22Rv1 (cell line): ENCODE results near the gene ZNF85.
A peak's percentile ranks its signal among the peaks of the same experiment; 100 is the strongest.
"Not testable (repeated sequence)": the region's sequence is repeated elsewhere in the genome, so short reads cannot be mapped to it uniquely, and the experiment has no call there.

Source experiments
- H3K27ac ChIP-seq: fragments of 450-650 bp; 2 replicates; pipeline ENCODE4 v1.5.1; 2017
- CTCF ChIP-seq: fragments of 450-650 bp; IDR thresholded peaks from 2 replicates; pipeline ENCODE4 v1.5.1; 2017; ENCODE audit warnings: mild to moderate bottlenecking
- ZFX ChIP-seq: fragments of 450-650 bp; IDR thresholded peaks from 2 replicates; pipeline ENCODE4 v1.6.1; 2017; ENCODE audit warnings: antibody characterized with exemption, borderline replicate concordance

ZNF85 gene

GRCh38 chr19:20964798-20965197 is 41.7 kb downstream of the ZNF85 start:
- no peak for TF ChIP-seq ZFX
- no peak for TF ChIP-seq CTCF
- H3K27ac ChIP-seq: no peak overlapping the region

- TF ChIP-seq ZFX (no peak), CTCF (no peak)
- H3K27ac ChIP-seq: no peak overlapping the region
Observed at GRCh38 chr19:20968092-20968491, 45.0 kb downstream of the ZNF85 start.

- peak overlapping the region; percentile 35 for H3K27ac ChIP-seq
- no peak for TF ChIP-seq ZFX
- TF ChIP-seq CTCF: no peak
Observed at GRCh38 chr19:20969498-20969897, 46.4 kb downstream of the ZNF85 start.

- peak overlapping the region; percentile 35 for H3K27ac ChIP-seq
- no peak for TF ChIP-seq ZFX
- no peak for TF ChIP-seq CTCF
Observed at GRCh38 chr19:20969898-20970297, 46.8 kb downstream of the ZNF85 start.

GRCh38 chr19:20992788-20993187 is 69.7 kb downstream of the ZNF85 start:
- not testable (repeated sequence) for H3K27ac ChIP-seq

GRCh38 chr19:20999731-21000352 is 76.8 kb downstream of the ZNF85 start:
- TF ChIP-seq CTCF (no peak), ZFX (no peak)
- H3K27ac ChIP-seq: peak overlapping the region; percentile 65
